PC-3 (cell line): ENCODE data around the gene WDR88. TPM values are rescaled to one million over a fixed set of nuclear protein-coding genes. Genes with fewer than 3 reads are reported as not detected.

Experiments
- ATAC-seq: fragments of 200-7000 bp; cut with Tn5 transposase; 2 replicates; pipeline ENCODE4 v1.9.1; 2020; ENCODE audit warnings: mild to moderate bottlenecking, moderate library complexity
- BruUV-seq: library from RNA; stranded (reverse); fragments of 400-500 nt; replicated peaks from 2 replicates; lab custom pipeline; 2021; lab: Mats Ljungman, UMichigan
- CTCF ChIA-PET: fragments of 300-600 bp; sonication (Branson Sonifier 250); formaldehyde crosslinking; loops from one replicate; lab custom pipeline; 2022; ENCODE audit warnings: antibody characterized with exemption; lab: Charles Lee
- POLR2A ChIA-PET: fragments of 300-600 bp; sonication (Branson Sonifier 250); formaldehyde crosslinking; loops from one replicate; lab custom pipeline; 2022; ENCODE audit warnings: antibody characterized with exemption; ENCODE audit not compliant: unreplicated experiment; lab: Charles Lee
- DNase-seq: peaks from one replicate; pipeline ENCODE4 v3.0.0-alpha.2; 2015
- H2AFZ ChIP-seq: fragments of 300-600 bp; sonication (generic); 2 replicates; pipeline ENCODE4 v1.6.0; 2016; ENCODE audit warnings: antibody characterized with exemption, low read length
- H3F3A ChIP-seq: fragments of 300-600 bp; sonication (generic); one replicate; pipeline ENCODE4 v1.6.0; 2017; ENCODE audit warnings: antibody characterized with exemption, low read length, control low read depth, mild to moderate bottlenecking; ENCODE audit not compliant: unreplicated experiment
- H3K27ac ChIP-seq: fragments of 300-600 bp; sonication (generic); 2 replicates; pipeline ENCODE4 v1.5.1; 2016; ENCODE audit warnings: mild to moderate bottlenecking, low read length
- H3K27me3 ChIP-seq: fragments of 300-600 bp; sonication (generic); 2 replicates; pipeline ENCODE4 v1.6.1; 2016; ENCODE audit warnings: low read length, mixed read lengths
- H3K36me3 ChIP-seq: fragments of 300-600 bp; sonication (generic); 2 replicates; pipeline ENCODE4 v1.6.1; 2016; ENCODE audit warnings: low read depth, mixed run types, low read length, mixed read lengths
- H3K4me1 ChIP-seq: fragments of 300-600 bp; sonication (generic); 2 replicates; pipeline ENCODE4 v1.5.1; 2016; ENCODE audit warnings: low read length; ENCODE audit not compliant: insufficient read depth
- H3K4me2 ChIP-seq: fragments of 300-600 bp; sonication (generic); 2 replicates; pipeline ENCODE4 v1.6.0; 2016; ENCODE audit warnings: low read length
- H3K4me3 ChIP-seq: fragments of 300-600 bp; sonication (generic); 2 replicates; pipeline ENCODE4 v1.5.1; 2016; ENCODE audit warnings: mild to moderate bottlenecking, low read length, mixed read lengths
- H3K79me2 ChIP-seq: fragments of 300-600 bp; sonication (generic); 2 replicates; pipeline ENCODE4 v1.6.1; 2017; ENCODE audit warnings: low read length, mixed read lengths
- H3K9ac ChIP-seq: fragments of 300-600 bp; sonication (generic); 2 replicates; pipeline ENCODE4 v1.6.0; 2016; ENCODE audit warnings: mild to moderate bottlenecking, low read length
- H3K9me2 ChIP-seq: fragments of 300-600 bp; sonication (generic); replicated peaks from 2 replicates; pipeline ENCODE4 v1.6.1; 2016; ENCODE audit warnings: mixed run types, low read length, mixed read lengths
- H3K9me3 ChIP-seq: fragments of 300-600 bp; sonication (generic); 2 replicates; pipeline ENCODE4 v1.6.1; 2016; ENCODE audit warnings: low read length, mixed read lengths
- H4K20me1 ChIP-seq: fragments of 300-600 bp; sonication (generic); 2 replicates; pipeline ENCODE4 v1.6.1; 2016; ENCODE audit warnings: low read length, mixed read lengths
- CTCF ChIP-seq: fragments of 300-600 bp; sonication (generic); conservative IDR thresholded peaks from 2 replicates; pipeline ENCODE4 v1.5.1; 2017; ENCODE audit warnings: antibody characterized with exemption, low read depth, mild to moderate bottlenecking, low read length
- EZH2 ChIP-seq: fragments of 300-600 bp; sonication (generic); IDR thresholded peaks from one replicate; pipeline ENCODE4 v1.6.1; 2017; ENCODE audit warnings: antibody characterized with exemption, mild to moderate bottlenecking, low read length; ENCODE audit not compliant: unreplicated experiment
- EZH2phosphoT487 ChIP-seq: fragments of 300-600 bp; sonication (generic); IDR thresholded peaks from 2 replicates; pipeline ENCODE4 v1.6.1; 2018; ENCODE audit warnings: mild to moderate bottlenecking, antibody characterized with exemption, low read length, borderline replicate concordance
- intact Hi-C: fragments of 100-400 bp; cut with micrococcal nuclease; formaldehyde crosslinking; loops from 2 replicates; pipeline ENCODE4 v1.9.0; 2023
- total RNA-seq: library from RNA; depleted of rRNA; stranded (reverse); fragments of >200 nt; gene quantifications from 2 replicates; pipeline ENCODE4 v1.2.3, GENCODE V29; 2014

WDR88 gene
- total RNA-seq, 1 experiment from 2014 or later = not detected

GRCh38 chr19:33201473-33201872, 69.6 kb downstream of the WDR88 start:
- Histone ChIP-seq H3K4me2 (no peak overlapping the region), H4K20me1 (no peaks in the 10 kb centered on the region), H2AFZ (no peak overlapping the region), H3F3A (no peaks in the 10 kb centered on the region), H3K79me2 (no peaks in the 10 kb centered on the region), H3K4me3 (no peak overlapping the region), H3K36me3 (no peaks in the 10 kb centered on the region), H3K9ac (no peak overlapping the region), H3K9me2 (no peaks in the 10 kb centered on the region), H3K27ac (no peak overlapping the region), H3K4me1 (no peaks in the 10 kb centered on the region), H3K27me3 (no peaks in the 10 kb centered on the region), H3K9me3 (no peaks in the 10 kb centered on the region)
- DNase-seq (no peak), ATAC-seq (no peak)
- CTCF ChIA-PET = no interaction called here
- BruUV-seq = no TSS peak
- POLR2A ChIA-PET = no interaction called here
- intact Hi-C loops = no loop called here
- TF ChIP-seq EZH2phosphoT487 (no peak), EZH2 (no peak), CTCF (no peak)

DNA sequence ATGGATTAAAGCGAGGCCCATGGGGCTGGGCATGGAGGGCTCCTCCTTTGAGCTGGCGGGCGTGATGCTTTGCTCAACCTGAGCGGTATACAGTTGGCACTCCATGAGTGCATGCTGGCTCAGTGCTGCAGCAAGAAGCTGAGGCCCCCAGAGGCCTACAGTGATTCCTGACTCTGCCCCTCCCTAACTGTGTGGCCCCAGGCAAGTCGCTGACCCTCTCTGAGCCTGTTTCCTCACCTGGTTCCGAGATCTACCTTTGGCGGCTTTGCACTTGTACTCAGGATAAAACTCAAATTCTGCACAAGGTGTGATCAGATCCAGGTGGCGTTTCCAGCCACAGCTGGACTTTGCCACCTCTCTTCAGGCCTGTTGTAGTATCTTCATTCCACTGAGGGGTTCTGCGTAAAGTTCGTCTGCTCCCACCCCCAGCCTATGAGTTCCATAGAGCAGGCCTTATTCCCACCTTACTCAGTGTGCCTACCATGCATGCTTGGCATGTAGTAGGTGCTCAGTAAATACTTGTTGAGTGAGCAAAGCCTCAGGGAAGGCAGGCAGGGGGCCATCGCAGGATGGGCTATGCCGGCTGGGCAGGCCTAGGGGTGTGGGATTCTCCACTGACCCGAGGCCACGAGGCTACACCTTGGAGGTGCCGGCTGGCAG, 70.1 kb downstream of the WDR88 start:
- intact Hi-C loops = no loop called here
- Histone ChIP-seq H2AFZ (no peak overlapping the region), H3K36me3 (no peaks in the 10 kb centered on the region), H3K4me3 (no peak overlapping the region), H3K4me2 (no peak overlapping the region), H3K9me2 (no peaks in the 10 kb centered on the region), H3K9ac (no peak overlapping the region), H4K20me1 (no peaks in the 10 kb centered on the region), H3K27me3 (no peaks in the 10 kb centered on the region), H3K27ac (no peak overlapping the region), H3F3A (no peaks in the 10 kb centered on the region), H3K79me2 (no peaks in the 10 kb centered on the region), H3K9me3 (no peaks in the 10 kb centered on the region), H3K4me1 (no peaks in the 10 kb centered on the region)
- BruUV-seq = no TSS peak
- no peak for ATAC-seq
- POLR2A ChIA-PET = no interaction called here
- DNase-seq = no peak
- CTCF ChIA-PET = no interaction called here
- no peak for TF ChIP-seq EZH2phosphoT487

GRCh38 chr19:33202546-33203507, 70.9 kb downstream of the WDR88 start:
- DNase-seq = no peak
- CTCF ChIA-PET = no interaction called here
- no peaks in the 10 kb centered on the region for H3K4me1 ChIP-seq
- intact Hi-C loops = no loop called here
- no peak overlapping the region for H3K4me2 ChIP-seq
- no TSS peak for BruUV-seq
- H4K20me1 ChIP-seq = no peaks in the 10 kb centered on the region
- H3K79me2 ChIP-seq = no peaks in the 10 kb centered on the region
- no peak for TF ChIP-seq EZH2
- TF ChIP-seq EZH2phosphoT487 = no peak
- TF ChIP-seq CTCF = no peak
- H3K27ac ChIP-seq = no peak overlapping the region
- H3K36me3 ChIP-seq = no peaks in the 10 kb centered on the region
- no peaks in the 10 kb centered on the region for H3K9me2 ChIP-seq
- no peak overlapping the region for H3K4me3 ChIP-seq
- POLR2A ChIA-PET = no interaction called here
- no peaks in the 10 kb centered on the region for H3F3A ChIP-seq
- no peaks in the 10 kb centered on the region for H3K9me3 ChIP-seq
- H3K27me3 ChIP-seq = no peaks in the 10 kb centered on the region
- no peak for ATAC-seq
- H2AFZ ChIP-seq = no peak overlapping the region
- no peak overlapping the region for H3K9ac ChIP-seq
